DND-41 (cell line): ENCODE data around the gene DISC1.

Experiments
- EZH2 ChIP-seq: IDR thresholded peaks from 3 replicates; pipeline ENCODE4 v1.6.1; 2012; ENCODE audit warnings: borderline replicate concordance, low read depth, mild to moderate bottlenecking, moderate library complexity, low read length, inconsistent platforms; ENCODE audit not compliant: severe bottlenecking
- TF ChIP-seq, protein P1 (sequence below): IDR thresholded peaks from 2 replicates; pipeline ENCODE4 v1.5.1; 2012; ENCODE audit warnings: borderline replicate concordance, low read length, moderate library complexity, mild to moderate bottlenecking; ENCODE audit not compliant: poor library complexity, severe bottlenecking; ENCODE audit errors: extremely low read depth

GRCh38 chr1:231690059-231690458, 63.5 kb downstream of the DISC1 start:
- TF ChIP-seq, protein P1, sequence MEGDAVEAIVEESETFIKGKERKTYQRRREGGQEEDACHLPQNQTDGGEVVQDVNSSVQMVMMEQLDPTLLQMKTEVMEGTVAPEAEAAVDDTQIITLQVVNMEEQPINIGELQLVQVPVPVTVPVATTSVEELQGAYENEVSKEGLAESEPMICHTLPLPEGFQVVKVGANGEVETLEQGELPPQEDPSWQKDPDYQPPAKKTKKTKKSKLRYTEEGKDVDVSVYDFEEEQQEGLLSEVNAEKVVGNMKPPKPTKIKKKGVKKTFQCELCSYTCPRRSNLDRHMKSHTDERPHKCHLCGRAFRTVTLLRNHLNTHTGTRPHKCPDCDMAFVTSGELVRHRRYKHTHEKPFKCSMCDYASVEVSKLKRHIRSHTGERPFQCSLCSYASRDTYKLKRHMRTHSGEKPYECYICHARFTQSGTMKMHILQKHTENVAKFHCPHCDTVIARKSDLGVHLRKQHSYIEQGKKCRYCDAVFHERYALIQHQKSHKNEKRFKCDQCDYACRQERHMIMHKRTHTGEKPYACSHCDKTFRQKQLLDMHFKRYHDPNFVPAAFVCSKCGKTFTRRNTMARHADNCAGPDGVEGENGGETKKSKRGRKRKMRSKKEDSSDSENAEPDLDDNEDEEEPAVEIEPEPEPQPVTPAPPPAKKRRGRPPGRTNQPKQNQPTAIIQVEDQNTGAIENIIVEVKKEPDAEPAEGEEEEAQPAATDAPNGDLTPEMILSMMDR, result no peak
- TF ChIP-seq EZH2, result no peak
